Kidney epithelial cell (primary cell): Measurements from ENCODE around the gene FOXK1. TPM values are rescaled to one million over a fixed set of nuclear protein-coding genes. Genes with fewer than 3 reads are reported as not detected.

Experiments
- DNase-seq: peaks from one replicate; pipeline ENCODE4 v3.0.0-alpha.2; 2010; ENCODE audit warnings: low read depth
- H3K27me3 ChIP-seq: 2 replicates; pipeline ENCODE4 v1.6.0; 2011; ENCODE audit warnings: low read length; ENCODE audit not compliant: control insufficient read depth, insufficient read depth
- H3K36me3 ChIP-seq: 2 replicates; pipeline ENCODE4 v1.5.1; 2011; ENCODE audit warnings: low read length; ENCODE audit not compliant: control insufficient read depth, insufficient read depth
- H3K4me3 ChIP-seq: 2 replicates; pipeline ENCODE4 v1.5.1; 2011; ENCODE audit warnings: low read depth, mild to moderate bottlenecking, control low read depth, low read length
- total RNA-seq: library from RNA; depleted of rRNA; stranded (reverse); fragments of >200 nt; gene quantifications from 2 replicates; pipeline ENCODE4 v1.2.3, GENCODE V29; 2015
- TF ChIP-seq, protein P1 (sequence below): IDR thresholded peaks from 2 replicates; pipeline ENCODE4 v1.5.1; 2011; ENCODE audit warnings: mild to moderate bottlenecking, moderate library complexity, low read length, control low read depth, inconsistent platforms; ENCODE audit not compliant: insufficient read depth, poor library complexity, severe bottlenecking

The FOXK1 gene
- total RNA-seq, 1 donor from 2014 or later: 48.2 TPM

DNA sequence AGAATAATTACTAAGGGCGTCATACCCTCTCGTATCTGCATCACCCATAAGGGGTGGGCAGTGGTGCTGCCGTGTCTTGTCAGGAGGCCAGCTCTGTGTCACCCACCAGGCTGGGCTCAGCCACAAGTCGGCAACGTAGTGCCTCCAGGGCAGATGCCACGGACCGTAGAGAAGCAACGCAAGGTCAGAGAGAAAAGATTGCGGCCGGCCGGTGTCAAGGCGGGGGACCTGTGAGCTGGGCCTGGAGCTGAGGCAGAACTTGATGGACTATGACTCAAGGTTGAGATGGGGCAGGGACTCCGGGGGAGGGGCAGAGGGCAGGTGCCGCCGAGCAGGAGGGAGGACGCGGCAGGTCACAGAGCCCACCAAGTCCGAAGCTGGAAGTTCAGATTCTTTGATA is 29.5 kb downstream of the FOXK1 start:
- Histone ChIP-seq H3K36me3 (no peaks in the 10 kb centered on the region), H3K4me3 (no peak overlapping the region), H3K27me3 (no peaks in the 10 kb centered on the region)
- TF ChIP-seq, protein P1, sequence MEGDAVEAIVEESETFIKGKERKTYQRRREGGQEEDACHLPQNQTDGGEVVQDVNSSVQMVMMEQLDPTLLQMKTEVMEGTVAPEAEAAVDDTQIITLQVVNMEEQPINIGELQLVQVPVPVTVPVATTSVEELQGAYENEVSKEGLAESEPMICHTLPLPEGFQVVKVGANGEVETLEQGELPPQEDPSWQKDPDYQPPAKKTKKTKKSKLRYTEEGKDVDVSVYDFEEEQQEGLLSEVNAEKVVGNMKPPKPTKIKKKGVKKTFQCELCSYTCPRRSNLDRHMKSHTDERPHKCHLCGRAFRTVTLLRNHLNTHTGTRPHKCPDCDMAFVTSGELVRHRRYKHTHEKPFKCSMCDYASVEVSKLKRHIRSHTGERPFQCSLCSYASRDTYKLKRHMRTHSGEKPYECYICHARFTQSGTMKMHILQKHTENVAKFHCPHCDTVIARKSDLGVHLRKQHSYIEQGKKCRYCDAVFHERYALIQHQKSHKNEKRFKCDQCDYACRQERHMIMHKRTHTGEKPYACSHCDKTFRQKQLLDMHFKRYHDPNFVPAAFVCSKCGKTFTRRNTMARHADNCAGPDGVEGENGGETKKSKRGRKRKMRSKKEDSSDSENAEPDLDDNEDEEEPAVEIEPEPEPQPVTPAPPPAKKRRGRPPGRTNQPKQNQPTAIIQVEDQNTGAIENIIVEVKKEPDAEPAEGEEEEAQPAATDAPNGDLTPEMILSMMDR: no peak
- no peak for DNase-seq

DNA sequence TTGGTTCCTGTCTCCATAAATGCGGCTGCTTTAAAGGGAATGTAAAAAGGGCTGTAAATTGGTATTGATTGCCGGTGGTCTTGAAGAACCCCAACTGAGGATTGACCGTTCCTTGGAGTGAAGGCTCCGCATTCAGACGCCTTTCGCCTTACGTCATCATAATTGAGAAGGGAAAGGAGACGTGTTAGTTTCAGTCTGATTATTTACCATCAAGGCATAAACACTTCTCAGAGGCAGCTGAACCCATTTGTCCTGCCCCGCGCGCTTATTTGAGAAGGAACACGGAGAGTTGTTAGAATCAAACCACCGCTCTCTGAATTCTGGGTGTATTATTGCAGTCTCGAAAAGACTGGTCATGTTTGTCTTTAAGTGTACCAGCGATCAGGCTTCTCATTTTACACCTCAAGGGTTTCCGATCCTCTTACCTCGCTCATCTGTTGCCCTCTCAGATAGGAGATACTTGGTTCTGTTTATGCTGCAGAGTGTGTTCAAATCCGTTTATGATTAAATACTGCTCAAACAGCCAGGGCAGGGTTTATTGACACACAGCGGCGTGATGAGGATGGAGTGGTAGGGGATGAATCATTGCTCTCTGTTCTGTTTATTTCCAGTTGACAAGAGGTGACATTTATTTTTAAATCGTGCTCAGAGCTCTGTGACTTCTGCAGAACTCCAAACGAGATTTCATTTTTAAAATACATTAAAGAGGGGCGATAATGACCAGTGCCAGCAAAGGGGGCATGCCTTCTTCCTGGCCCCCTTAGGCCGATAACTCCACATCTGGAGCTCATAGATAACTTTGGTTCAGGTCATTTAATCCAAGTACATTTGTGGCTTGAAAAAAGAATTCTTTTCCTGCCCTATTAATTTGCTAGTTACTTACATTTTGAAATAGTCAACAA is 30.4 kb downstream of the FOXK1 start:
- Histone ChIP-seq H3K4me3 (no peak overlapping the region), H3K27me3 (no peaks in the 10 kb centered on the region), H3K36me3 (no peaks in the 10 kb centered on the region)
- no peak for DNase-seq
- TF ChIP-seq, protein P1: no peak

DNA sequence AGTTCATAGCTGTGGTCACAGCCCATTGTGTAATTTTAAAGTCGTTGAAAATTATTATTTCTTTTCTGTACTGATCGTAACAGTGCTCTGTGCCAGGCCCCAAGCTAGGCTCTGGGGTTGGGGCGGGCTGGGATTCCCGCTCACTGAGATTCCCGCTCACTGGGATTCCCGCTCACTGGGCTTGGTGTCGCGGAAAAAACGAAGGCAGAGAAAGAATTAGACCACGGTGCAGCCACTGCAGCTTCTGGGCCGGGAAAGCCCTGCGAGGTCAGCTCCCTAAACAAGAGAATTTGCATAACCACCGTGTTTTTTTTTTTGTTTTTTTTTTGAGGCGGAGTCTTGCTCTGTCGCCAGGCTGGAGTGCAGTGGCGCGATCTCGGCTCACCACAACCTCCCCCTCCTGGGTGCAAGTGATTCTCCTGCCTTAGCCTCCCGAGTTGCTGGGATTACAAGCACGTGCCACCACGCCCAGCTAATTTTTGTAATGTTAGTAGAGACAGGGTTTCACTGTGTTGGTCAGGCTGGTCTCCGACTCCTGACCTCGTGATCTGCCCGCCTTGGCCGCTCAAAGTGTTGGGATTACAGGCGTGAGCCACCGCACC is 31.2 kb downstream of the FOXK1 start:
- Histone ChIP-seq H3K36me3 (no peaks in the 10 kb centered on the region), H3K27me3 (no peaks in the 10 kb centered on the region), H3K4me3 (no peak overlapping the region)
- TF ChIP-seq, protein P1: no peak
- no peak for DNase-seq

DNA sequence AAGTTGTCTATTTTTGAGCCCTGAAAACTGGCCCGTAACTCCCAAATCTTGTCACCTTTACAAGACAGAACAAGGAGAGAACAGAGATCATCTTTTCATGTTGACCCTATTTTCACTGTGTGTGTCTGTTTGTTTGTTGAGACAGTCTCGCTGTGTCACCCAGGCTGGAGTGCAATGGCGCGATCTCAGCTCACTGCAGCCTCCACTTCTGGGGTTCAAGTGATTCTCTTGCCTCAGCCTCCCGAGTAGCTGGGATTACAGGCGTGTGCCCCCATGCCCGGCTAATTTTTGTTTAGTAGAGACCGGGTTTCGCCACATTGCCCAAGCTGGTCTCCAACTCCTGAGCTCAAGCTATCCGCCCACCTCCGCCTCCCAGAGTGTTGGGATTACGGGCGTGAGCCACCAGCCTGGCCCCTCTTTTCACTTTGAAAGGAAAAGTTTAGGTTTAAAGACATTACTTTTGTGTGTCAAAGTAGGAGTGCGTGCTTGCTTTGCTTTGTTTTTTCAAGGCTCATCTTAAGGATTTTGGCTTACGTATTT is 32.1 kb downstream of the FOXK1 start:
- Histone ChIP-seq H3K4me3 (no peak overlapping the region), H3K27me3 (no peaks in the 10 kb centered on the region), H3K36me3 (no peaks in the 10 kb centered on the region)
- TF ChIP-seq, protein P1: no peak
- no peak for DNase-seq

DNA sequence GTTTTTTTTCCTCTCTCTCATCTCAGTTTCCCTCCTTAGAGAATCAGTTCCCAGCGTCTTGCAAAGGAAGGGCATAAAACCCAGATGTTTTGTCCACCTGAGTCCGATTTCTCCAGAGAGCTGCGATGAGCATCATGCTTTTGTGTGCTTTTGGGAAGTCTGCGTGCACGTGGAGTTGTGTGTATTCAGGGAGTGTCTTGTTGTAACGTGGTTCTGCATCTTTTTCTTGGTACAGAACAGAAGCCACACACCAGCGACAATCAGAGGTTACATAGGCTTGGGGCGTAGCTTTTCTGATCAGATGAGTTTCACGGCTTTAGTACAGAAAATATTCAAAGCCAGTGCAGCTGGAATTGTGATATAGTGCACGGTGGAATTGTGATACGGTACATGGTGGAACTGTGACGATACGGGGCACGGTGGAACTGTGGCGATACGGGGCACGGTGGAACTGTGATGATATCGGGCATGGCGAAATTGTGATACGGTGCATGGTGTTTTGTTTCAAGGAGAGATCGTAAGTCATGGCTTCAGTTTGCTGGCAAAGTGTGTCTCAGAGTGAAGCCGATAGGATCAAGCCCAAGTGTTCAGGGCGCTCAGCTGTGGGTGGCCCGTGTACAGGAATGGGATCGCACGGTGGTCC is 32.8 kb downstream of the FOXK1 start:
- Histone ChIP-seq H3K4me3 (no peak overlapping the region), H3K27me3 (no peaks in the 10 kb centered on the region), H3K36me3 (no peaks in the 10 kb centered on the region)
- DNase-seq: no peak
- TF ChIP-seq, protein P1: no peak
